Brain pericyte (primary cell): Measurements from ENCODE around the gene SLC25A45.
"Not testable (repeated sequence)": the region's sequence is repeated elsewhere in the genome, so short reads cannot be mapped to it uniquely, and the experiment has no call there.

ENCODE experiments used
- DNase-seq: peaks from one replicate; pipeline ENCODE4 v3.0.0-alpha.2; 2012; ENCODE audit warnings: low read depth, low spot score

Gene SLC25A45

DNA sequence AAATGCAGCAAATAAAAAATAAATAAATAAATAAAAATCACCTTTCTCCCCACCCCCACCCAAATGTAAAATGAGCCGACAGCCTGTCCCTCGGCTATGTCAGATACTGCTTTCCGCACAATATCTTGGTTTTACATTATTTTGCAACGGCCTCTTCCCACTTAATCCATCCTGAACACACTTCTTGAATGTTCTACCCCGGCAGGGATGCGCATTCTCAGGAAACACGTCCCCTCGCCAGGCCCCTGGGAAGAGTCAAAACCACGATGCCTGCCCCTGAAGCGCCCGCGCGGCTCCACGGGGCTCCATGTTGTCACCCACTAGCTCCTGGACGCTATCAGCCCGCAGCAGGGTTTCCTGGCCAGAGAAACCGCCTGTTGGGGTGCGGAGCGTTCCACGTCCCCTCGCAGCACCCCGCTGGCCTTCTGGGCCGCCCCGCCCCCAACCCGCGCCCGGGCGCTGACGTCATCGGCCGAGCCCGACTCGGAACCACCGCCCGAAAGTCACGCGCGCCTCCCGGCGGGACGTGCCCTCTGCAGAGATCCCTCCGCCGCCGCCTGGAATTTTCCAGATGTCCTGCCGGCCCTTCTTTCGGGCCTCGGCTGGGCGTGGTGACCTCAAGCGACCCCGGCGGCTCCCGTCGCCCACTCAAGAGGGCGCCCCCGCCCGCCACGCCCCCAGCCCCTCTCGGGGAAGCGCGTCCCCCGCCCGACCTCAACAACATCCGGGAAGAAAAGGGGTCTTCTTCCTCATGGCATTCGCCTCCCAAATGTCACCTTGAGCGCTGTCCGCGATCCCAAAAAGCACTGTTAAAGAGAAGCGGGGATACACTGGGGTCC lies 39.6 kb upstream of the SLC25A45 start:
- DNase-seq = peak; percentile 92

DNA sequence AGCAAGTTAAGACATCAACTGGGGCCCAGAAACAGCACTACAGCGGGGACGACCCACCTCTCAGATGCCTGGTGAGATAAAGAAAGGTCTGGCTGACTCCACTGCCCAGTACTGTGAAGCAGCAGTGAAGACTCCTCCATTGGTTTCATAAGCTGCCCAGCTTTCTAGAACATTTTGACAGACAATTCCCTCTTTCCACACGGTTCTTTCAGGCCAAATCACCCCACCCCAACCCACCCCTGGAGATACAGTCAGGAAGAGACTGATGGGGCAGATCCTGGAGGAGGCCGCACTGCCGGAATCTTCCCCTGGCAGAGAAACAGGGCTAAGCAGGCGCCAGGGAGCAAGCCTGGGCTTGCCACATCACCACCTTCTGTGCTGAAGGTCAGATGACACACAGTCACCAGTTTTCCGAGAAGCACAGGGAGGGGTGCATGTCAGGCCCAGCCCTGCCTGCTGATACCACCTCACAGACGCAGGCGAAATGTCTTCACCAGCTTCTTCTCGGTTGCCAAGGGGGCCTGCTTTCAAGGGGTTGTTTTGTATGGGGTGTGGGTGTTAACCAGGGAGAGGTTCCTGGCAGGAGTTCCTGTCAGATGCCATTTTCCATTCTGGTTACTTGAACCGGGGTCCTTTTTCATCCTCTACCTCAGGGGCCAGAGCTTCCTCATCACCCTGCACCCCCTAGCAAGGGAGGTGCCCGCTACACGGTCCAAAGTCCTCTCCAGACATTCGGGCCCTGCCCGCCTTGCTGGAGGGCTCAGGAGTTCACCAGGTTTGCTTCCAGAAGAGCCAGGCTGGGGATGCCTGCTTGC lies 38.7 kb upstream of the SLC25A45 start:
- DNase-seq = peak; percentile 94

DNA sequence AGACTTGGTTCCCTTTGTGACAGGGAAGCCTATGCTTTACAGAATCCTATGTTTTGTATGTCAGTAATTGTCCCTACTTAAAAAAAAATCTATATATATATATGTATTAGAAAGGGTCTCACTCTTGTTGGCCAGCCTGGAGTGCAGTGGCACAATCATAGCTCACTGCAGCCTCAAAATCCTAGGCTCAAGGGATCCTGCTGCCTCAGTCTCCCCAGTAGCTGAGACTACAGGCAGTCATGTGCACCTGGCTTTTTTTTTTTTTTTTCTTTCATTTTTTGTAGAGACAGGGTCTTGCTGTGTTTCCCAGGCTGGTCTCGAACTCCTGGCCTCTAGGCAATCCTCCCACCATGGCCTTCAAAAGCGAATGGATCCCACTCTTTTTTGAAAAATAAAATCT lies 38.1 kb upstream of the SLC25A45 start:
- no peak for DNase-seq

- DNase-seq = peak; percentile 90
Measured at GRCh38 chr11:65419772-65420481, 37.5 kb upstream of the SLC25A45 start.

- DNase-seq = no peak
Measured at GRCh38 chr11:65419460-65419771, 37.0 kb upstream of the SLC25A45 start.

- DNase-seq = peak; percentile 96
Measured at GRCh38 chr11:65418681-65419459, 36.4 kb upstream of the SLC25A45 start.

DNA sequence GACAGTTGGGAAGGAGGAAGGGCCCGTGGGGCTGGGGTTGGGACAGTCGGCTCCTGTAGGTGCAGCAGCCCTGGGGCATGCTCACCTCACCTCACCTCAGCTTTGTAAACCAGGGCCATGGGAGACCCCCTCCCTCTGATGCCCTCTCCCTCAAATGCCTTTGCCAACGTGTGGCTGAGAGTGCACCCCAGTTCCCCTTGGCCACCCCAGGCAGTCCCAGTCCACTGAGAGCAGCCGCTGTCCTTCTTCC lies 35.9 kb upstream of the SLC25A45 start:
- DNase-seq = no peak

- no peak for DNase-seq
Measured at GRCh38 chr11:65417702-65418430, 35.4 kb upstream of the SLC25A45 start.

GRCh38 chr11:65416841-65417701 lies 34.6 kb upstream of the SLC25A45 start:
- DNase-seq = no peak

- no peak for DNase-seq
Measured at GRCh38 chr11:65416341-65416824, 33.9 kb upstream of the SLC25A45 start.

GRCh38 chr11:65415499-65416340 lies 33.3 kb upstream of the SLC25A45 start:
- DNase-seq = no peak

- no peak for DNase-seq
Measured at GRCh38 chr11:65414776-65415498, 32.5 kb upstream of the SLC25A45 start.

GRCh38 chr11:65413077-65413664 lies 30.7 kb upstream of the SLC25A45 start:
- not testable (repeated sequence) for DNase-seq

DNA sequence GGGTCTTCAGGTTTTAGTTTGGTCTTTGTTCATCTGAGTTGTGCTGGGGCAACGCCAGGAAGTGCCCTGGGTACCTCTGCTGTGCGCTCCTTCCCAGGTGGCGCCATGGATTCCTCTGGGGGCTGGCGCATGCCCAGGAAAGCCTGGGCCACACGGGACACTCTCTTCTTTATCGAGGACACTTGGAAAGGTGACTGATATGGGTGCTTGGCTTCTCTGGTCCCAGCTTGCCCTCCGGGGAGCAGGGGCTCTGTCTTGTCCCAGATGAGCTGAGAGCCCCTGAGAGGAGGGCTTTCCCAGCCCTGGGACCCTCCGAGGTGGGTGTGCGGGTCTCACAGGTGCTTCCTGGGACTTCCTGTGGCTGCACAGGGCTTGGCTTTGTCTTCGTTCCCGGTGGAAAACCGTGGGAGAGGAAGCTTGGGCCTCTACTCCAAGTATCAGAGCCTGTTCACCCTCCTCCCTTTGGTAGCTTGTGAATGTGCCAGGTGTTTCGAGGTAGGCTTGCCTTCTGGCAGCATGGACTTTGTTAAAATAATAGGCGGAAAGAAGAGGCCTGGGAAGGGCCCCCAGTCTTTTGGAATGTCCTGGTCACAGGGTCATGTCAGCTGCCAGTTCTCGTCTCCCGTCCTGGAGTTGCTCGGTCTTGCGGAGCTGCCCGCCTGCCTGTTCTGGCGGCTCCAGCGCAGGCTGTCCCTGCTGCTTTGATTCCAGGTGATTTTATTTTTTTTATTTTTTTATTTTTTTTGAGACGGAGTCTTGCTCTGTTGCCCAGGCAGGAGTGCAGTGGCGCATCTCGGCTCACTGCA lies 30.0 kb upstream of the SLC25A45 start:
- DNase-seq = no peak

DNA sequence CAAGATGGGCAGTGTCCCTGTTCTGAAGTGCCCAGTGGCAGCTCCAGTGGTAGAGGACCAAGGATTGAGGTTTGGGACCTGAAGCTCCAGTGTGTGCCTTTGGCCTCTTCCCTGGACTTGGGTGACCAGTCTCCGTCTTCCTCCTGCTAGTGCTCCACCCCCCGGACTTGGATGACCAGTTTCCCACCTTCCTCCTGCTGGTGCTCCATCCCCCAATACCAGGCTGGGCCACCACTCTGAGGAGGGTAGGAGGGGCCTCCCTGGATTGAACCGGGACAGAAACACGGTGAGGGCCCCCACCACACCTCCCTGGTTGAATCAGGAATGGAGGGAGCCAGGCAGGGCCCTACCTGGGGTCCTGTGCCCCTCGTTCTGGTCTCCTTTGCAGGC lies 29.2 kb upstream of the SLC25A45 start:
- no peak for DNase-seq

GRCh38 chr11:65410936-65411680 lies 28.7 kb upstream of the SLC25A45 start:
- DNase-seq = no peak
